H1 (cell line): ENCODE results near the gene BACE2. TPM values are rescaled to one million over a fixed set of nuclear protein-coding genes. Genes with fewer than 3 reads are reported as not detected.

Experiments used
- ATF3 ChIP-seq: IDR thresholded peaks from 2 replicates; pipeline ENCODE4 v1.6.1; 2011; ENCODE audit warnings: low read depth, mild to moderate bottlenecking, low read length; ENCODE audit not compliant: insufficient read depth
- BACH1 ChIP-seq: IDR thresholded peaks from 2 replicates; pipeline ENCODE4 v1.6.1; 2012; ENCODE audit warnings: low read length, improper control_type of control experiment
- BCL11A ChIP-seq, 2 experiments: IDR thresholded peaks; one replicate each; pipeline ENCODE4 v1.6.1; 2011; ENCODE audit warnings: low read depth in 2 of 2, low read length in 2 of 2, mild to moderate bottlenecking in 2 of 2
- CHD1 ChIP-seq: IDR thresholded peaks from 2 replicates; pipeline ENCODE4 v1.6.1; 2012; ENCODE audit warnings: low read depth, low read length, improper control_type of control experiment
- CHD7 ChIP-seq: fragments of 300-600 bp; sonication (generic); IDR thresholded peaks from 2 replicates; pipeline ENCODE4 v1.7.1; 2012; ENCODE audit warnings: low read length, moderate library complexity, mild to moderate bottlenecking, inconsistent platforms; ENCODE audit not compliant: insufficient replicate concordance
- EGR1 ChIP-seq: IDR thresholded peaks from 2 replicates; pipeline ENCODE4 v1.6.1; 2011; ENCODE audit warnings: low read depth, low read length, borderline replicate concordance
- RAD21 ChIP-seq, 2 experiments: IDR thresholded peaks in 1 of 2; conservative IDR thresholded peaks in 1 of 2; 2 replicates each; pipeline ENCODE4 v1.6.1; 2011; ENCODE audit warnings: low read depth in 2 of 2, low read length in 2 of 2, improper control_type of control experiment in 1 of 2, inconsistent platforms in 1 of 2, mild to moderate bottlenecking in 1 of 2, moderate library complexity in 1 of 2
- polyA plus RNA-seq, 7 experiments: library from polyadenylated mRNA; depleted of rRNA in 3 of 7; stranded (reverse) in 5 of 7; unstranded in 2 of 7; fragments of >200 nt in 5 of 7; fragments of 200-250 nt in 2 of 7; gene quantifications; 1 replicate in 5 of 7; 2 replicates in 1 of 7; 4 replicates in 1 of 7; pipeline versions ENCODE4 v1.2.1 to v1.2.3, GENCODE V29; 2011 to 2013; ENCODE audit warnings: missing spikeins in 2 of 7, mixed read lengths in 2 of 7
- total RNA-seq: library from RNA; stranded (reverse); fragmentation: NEBNext Ultra II Directional; extraction: Animal tissue kit (Norgen Biotek cat#: 25700); gene quantifications from 2 replicates; pipeline ENCODE4 v1.2.1, GENCODE V29; 2021

BACE2 gene
- total and polyA plus RNA-seq, 2 of the 8 experiments (the other 6 are each of a cell fraction or from before 2014, with no cell fraction given), result 8.1 to 10.9 TPM

DNA sequence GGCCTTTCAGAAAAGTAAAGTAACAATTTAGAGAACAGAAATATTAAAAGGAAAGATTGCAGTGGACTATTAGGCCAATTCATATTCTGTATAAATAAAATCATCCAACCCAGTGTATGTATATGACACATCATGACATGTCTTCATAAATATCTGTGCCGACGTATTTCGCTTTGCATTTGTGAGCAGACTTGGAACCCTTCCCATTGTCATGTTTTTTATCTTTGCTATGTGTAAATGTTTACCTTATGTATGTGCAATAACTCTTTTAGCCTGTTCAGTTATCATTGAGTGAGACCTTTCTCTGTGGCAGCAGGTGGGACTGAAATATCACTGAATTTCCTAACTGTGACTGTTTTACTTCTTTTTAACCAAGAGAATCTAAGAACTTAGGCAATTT, 90.7 kb downstream of the BACE2 start (continued):
- TF ChIP-seq CHD7 (no peak), EGR1 (no peak), BACH1 (no peak), CHD1 (no peak), RAD21 (IDR thresholded peaks at IDR 0.05 in 1 of 2, conservative IDR thresholded peaks at IDR 0.05 in 1 of 2; ENCODE audit: low read depth in 2 of 2, low read length in 2 of 2) (no peak), BCL11A (IDR thresholded peaks at IDR 0.05; ENCODE audit: low read depth in 2 of 2, low read length in 2 of 2) (no peak), ATF3 (no peak)
